Glutamatergic neuron (in vitro differentiated cells): Measurements from ENCODE around the gene NCL. TPM values are rescaled to one million over a fixed set of nuclear protein-coding genes. Genes with fewer than 3 reads are reported as not detected.

Source experiments
- DNase-seq: peaks from one replicate; pipeline ENCODE4 v3.0.0; 2022
- H3K27ac Mint-ChIP-seq: one replicate; pipeline ENCODE4 v1.8.0; 2020; ENCODE audit warnings: mild to moderate bottlenecking, mixed read lengths, inconsistent platforms; ENCODE audit not compliant: unreplicated experiment
- H3K27me3 Mint-ChIP-seq: one replicate; pipeline ENCODE4 v1.8.0; 2020; ENCODE audit warnings: mild to moderate bottlenecking, moderate library complexity, mixed read lengths, inconsistent platforms; ENCODE audit not compliant: unreplicated experiment
- H3K36me3 Mint-ChIP-seq: one replicate; pipeline ENCODE4 v1.8.0; 2020; ENCODE audit warnings: mild to moderate bottlenecking, mixed read lengths, inconsistent platforms; ENCODE audit not compliant: unreplicated experiment
- H3K4me1 Mint-ChIP-seq: one replicate; pipeline ENCODE4 v1.8.0; 2020; ENCODE audit warnings: mild to moderate bottlenecking, low read depth, mixed read lengths, inconsistent platforms; ENCODE audit not compliant: unreplicated experiment
- H3K4me3 Mint-ChIP-seq: one replicate; pipeline ENCODE4 v1.8.0; 2020; ENCODE audit warnings: mild to moderate bottlenecking, mixed read lengths, inconsistent platforms; ENCODE audit not compliant: unreplicated experiment
- H3K9me3 Mint-ChIP-seq: one replicate; pipeline ENCODE4 v1.8.0; 2020; ENCODE audit warnings: mild to moderate bottlenecking, moderate library complexity, mixed read lengths, inconsistent platforms; ENCODE audit not compliant: unreplicated experiment
- long read RNA-seq: library from polyadenylated mRNA; unstranded; transcript quantifications from one replicate; pipeline ENCODE4 v2.0.0, GENCODE V29; 2020; ENCODE audit not compliant: unreplicated experiment
- total RNA-seq: library from RNA; stranded (reverse); fragmentation: NEBNext Ultra II Directional; extraction: Animal tissue kit (Norgen Biotek cat#: 25700); gene quantifications from one replicate; pipeline ENCODE4 v1.2.1, GENCODE V29; 2021; ENCODE audit not compliant: unreplicated experiment
- TF ChIP-seq, protein P1 (sequence below): fragments of 200-600 bp; sonication (generic); IDR thresholded peaks from one replicate; pipeline ENCODE4 v1.5.0; 2021; ENCODE audit not compliant: partially characterized antibody, unreplicated experiment

Gene NCL, protein sequence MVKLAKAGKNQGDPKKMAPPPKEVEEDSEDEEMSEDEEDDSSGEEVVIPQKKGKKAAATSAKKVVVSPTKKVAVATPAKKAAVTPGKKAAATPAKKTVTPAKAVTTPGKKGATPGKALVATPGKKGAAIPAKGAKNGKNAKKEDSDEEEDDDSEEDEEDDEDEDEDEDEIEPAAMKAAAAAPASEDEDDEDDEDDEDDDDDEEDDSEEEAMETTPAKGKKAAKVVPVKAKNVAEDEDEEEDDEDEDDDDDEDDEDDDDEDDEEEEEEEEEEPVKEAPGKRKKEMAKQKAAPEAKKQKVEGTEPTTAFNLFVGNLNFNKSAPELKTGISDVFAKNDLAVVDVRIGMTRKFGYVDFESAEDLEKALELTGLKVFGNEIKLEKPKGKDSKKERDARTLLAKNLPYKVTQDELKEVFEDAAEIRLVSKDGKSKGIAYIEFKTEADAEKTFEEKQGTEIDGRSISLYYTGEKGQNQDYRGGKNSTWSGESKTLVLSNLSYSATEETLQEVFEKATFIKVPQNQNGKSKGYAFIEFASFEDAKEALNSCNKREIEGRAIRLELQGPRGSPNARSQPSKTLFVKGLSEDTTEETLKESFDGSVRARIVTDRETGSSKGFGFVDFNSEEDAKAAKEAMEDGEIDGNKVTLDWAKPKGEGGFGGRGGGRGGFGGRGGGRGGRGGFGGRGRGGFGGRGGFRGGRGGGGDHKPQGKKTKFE
- 320 TPM for total RNA-seq
- long read RNA-seq, full-length matches to known transcripts: 112 of 152 reads
- long read RNA-seq, partial matches to known transcripts: 32 of 152 reads
- long read RNA-seq, other reads (novel, unspliced or antisense): 8 of 152 reads

DNA sequence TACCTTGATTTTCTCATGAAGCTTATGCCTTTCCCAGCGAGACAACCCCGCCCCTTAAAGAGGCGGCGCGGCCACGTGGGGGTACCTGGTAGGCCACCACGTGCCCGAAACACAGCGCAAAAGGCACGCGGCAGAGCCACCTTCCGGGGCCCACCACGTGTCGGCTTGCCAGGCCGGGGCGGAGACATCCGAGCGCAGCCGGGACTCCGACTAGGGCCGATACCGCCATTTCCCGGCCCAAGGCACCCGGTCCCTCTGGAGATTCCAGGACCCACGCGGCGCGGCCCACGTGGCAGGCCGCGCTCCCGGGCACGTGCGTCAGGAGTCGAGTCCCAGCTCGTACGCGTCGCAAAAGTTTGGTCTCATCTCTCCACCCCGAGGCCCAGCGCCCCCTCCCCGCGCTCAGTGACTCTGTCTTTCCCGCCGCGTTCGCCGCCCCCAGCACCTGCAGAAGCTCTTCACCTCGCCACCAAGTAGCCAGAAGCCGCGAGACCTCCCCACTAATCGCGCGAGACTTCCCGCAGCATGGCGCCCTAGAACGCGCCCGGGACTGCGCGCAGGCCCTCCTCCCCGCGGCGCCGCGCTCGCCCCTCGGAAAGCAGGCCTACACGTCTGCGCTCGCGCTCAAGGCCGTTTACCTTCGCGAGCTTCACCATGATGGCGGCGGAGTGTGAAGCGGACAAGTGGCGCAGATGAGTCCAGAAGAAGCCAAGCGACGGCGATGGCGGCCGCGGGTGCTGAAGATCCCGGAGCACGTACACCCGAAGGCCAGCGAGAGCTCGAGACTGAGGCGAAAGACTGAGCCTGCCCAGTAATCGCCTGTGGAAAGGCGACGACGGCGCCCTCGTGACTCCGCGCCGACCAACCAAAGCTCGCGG, at the start of gene NCL:
Gene NCL, minus strand, starts transcription at position 787 of the 878 bp plus-strand sequence. Its CDS starts 131 bp downstream, at position 656.
- H3K4me3 Mint-ChIP-seq: peak within 1 kb of the TSS; percentile 96
- peaks cover 6% of the 10 kb centered on the region for H3K9me3 Mint-ChIP-seq
- peaks cover 17% of the 10 kb centered on the region for H3K4me1 Mint-ChIP-seq
- H3K27me3 Mint-ChIP-seq: peaks cover 9% of the 10 kb centered on the region
- DNase-seq: peak; percentile 90
- H3K36me3 Mint-ChIP-seq: peaks cover 6% of the 10 kb centered on the region
- H3K27ac Mint-ChIP-seq: peak within 1 kb of the TSS; percentile 96
- TF ChIP-seq, protein P1, sequence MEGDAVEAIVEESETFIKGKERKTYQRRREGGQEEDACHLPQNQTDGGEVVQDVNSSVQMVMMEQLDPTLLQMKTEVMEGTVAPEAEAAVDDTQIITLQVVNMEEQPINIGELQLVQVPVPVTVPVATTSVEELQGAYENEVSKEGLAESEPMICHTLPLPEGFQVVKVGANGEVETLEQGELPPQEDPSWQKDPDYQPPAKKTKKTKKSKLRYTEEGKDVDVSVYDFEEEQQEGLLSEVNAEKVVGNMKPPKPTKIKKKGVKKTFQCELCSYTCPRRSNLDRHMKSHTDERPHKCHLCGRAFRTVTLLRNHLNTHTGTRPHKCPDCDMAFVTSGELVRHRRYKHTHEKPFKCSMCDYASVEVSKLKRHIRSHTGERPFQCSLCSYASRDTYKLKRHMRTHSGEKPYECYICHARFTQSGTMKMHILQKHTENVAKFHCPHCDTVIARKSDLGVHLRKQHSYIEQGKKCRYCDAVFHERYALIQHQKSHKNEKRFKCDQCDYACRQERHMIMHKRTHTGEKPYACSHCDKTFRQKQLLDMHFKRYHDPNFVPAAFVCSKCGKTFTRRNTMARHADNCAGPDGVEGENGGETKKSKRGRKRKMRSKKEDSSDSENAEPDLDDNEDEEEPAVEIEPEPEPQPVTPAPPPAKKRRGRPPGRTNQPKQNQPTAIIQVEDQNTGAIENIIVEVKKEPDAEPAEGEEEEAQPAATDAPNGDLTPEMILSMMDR: no peak

DNA sequence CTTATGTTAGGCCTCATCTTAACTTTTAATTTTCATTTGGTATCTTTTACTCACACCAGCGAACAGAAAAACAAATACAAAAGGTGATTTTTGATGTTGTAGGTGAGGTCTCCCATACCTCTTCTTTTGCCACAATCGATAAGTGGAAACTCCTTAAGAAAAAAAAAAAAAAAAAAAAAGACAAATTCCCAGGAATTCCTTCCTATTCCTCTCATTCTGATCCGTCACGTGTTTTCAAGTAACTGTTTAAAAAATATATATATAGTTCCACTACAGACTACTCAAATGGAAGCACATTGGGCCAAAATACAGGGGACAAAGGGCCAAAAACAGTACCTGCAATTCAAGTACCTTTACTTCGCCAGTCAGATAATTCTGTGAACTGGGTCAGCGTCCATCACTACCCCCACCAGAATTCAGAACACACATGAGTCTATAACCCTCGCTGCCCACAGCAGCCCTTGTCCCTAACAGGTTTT, 49.5 kb upstream of the NCL start:
- peaks cover 3% of the 10 kb centered on the region for H3K9me3 Mint-ChIP-seq
- H3K27me3 Mint-ChIP-seq: peaks cover 2% of the 10 kb centered on the region
- no peak for DNase-seq
- H3K4me3 Mint-ChIP-seq: peak overlapping the region; percentile 97
- H3K27ac Mint-ChIP-seq: peak overlapping the region; percentile 90
- no peaks in the 10 kb centered on the region for H3K36me3 Mint-ChIP-seq
- H3K4me1 Mint-ChIP-seq: peaks cover 11% of the 10 kb centered on the region
- TF ChIP-seq, protein P1: no peak

DNA sequence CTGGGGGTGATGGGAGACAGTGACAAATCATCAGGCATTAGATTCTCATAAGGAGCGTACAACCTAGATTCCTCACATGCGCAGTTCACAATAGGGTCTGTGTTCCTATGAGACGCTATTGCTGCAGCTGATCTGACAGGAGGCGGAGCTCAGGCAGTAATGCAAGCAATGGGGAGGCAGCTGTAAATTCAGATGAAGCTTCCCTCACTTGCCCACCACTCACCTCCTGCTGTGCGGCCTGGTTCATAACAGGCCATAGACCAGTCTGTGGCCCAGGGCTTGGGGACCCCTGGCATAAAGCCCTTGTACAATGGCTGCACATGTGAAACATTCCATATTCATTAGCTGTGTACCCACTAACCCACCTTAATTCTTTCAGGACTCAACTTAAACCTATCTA, 47.9 kb upstream of the NCL start:
- no peaks in the 10 kb centered on the region for H3K27me3 Mint-ChIP-seq
- no peaks in the 10 kb centered on the region for H3K36me3 Mint-ChIP-seq
- no peak for DNase-seq
- TF ChIP-seq, protein P1: no peak
- peaks cover 11% of the 10 kb centered on the region for H3K4me1 Mint-ChIP-seq
- no peak overlapping the region for H3K4me3 Mint-ChIP-seq
- peak overlapping the region; percentile 52 for H3K27ac Mint-ChIP-seq
- H3K9me3 Mint-ChIP-seq: peaks cover 3% of the 10 kb centered on the region

DNA sequence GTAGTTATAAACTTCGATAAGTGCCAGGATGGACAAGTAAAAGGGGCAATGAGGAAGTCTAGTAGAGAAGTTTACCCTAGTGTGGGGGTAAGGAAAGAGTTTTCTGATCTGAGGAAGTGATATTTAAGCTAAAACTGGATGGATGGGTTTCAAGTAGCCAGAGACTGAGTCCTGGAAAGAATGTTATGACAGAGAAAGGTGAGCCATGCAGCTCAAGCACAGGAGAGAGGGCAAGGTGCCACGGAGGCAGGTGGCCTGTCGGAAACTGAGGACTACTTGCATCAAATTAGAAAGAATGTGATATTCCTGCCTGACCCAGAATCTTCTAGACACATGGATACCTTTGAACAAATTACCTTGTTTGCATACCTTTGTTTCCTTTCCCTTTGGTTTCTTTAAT, 39.5 kb upstream of the NCL start:
- H3K9me3 Mint-ChIP-seq: no peaks in the 10 kb centered on the region
- TF ChIP-seq, protein P1: no peak
- H3K4me1 Mint-ChIP-seq: no peaks in the 10 kb centered on the region
- H3K36me3 Mint-ChIP-seq: no peaks in the 10 kb centered on the region
- H3K27ac Mint-ChIP-seq: no peak overlapping the region
- H3K4me3 Mint-ChIP-seq: no peak overlapping the region
- DNase-seq: no peak
- peaks cover 2% of the 10 kb centered on the region for H3K27me3 Mint-ChIP-seq
